Measurements from ENCODE around the gene ADISSP. TPM values are rescaled to one million over a fixed set of nuclear protein-coding genes. Genes with fewer than 3 reads are reported as not detected.

The ADISSP gene
- total and polyA plus RNA-seq, 9 of the 15 experiments (the other 6 are each of a cell fraction or from before 2014, with no cell fraction given), result 1.4 to 70.6 (median 23.4) TPM

DNA sequence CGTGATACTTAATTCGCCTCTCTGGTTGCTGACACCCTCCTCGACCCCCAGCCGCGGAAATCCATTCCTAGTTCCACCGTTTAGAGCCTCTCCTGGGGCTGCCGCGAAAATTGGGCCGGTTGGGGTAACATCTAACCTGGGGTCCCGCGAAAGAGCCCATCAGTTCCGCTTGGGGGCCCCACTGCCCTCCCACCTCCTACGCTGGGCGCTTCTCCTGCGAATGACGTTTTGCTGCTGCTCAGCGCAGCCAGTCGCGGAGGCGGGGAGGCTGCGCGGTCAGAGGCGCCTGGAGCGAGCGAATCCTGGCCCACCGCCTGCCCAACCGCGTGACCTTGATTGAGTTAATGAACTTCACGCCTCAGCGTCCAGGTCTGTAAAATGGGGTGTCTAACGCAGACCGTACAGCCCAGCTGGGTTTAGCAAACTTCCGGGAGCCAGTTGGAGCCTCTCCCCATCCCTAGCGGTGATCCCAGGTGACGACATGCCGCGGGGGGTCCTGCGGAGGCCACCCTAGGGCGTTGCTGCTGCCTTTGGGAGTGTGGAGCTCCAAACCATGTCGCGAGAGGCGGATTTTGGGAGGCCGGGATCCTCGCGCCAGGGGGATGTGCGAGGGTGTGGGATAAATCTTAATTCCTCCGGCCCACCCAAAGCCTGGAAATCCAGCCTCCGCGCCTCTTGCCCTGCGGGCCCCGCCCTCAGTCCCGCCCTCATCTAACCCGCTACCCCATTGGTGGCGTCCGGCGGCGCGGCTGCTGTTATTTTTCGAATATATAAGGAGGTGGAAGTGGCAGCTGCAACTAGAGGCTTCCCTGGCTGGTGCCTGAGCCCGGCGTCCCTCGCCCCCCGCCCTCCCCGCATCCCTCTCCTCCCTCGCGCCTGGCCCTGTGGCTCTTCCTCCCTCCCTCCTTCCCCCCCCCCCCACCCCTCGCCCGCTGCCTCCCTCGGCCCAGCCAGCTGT is 28.2 kb upstream of the ADISSP start, which contains the start of gene CDC25B (continued):
- TF ChIP-seq, protein P1, sequence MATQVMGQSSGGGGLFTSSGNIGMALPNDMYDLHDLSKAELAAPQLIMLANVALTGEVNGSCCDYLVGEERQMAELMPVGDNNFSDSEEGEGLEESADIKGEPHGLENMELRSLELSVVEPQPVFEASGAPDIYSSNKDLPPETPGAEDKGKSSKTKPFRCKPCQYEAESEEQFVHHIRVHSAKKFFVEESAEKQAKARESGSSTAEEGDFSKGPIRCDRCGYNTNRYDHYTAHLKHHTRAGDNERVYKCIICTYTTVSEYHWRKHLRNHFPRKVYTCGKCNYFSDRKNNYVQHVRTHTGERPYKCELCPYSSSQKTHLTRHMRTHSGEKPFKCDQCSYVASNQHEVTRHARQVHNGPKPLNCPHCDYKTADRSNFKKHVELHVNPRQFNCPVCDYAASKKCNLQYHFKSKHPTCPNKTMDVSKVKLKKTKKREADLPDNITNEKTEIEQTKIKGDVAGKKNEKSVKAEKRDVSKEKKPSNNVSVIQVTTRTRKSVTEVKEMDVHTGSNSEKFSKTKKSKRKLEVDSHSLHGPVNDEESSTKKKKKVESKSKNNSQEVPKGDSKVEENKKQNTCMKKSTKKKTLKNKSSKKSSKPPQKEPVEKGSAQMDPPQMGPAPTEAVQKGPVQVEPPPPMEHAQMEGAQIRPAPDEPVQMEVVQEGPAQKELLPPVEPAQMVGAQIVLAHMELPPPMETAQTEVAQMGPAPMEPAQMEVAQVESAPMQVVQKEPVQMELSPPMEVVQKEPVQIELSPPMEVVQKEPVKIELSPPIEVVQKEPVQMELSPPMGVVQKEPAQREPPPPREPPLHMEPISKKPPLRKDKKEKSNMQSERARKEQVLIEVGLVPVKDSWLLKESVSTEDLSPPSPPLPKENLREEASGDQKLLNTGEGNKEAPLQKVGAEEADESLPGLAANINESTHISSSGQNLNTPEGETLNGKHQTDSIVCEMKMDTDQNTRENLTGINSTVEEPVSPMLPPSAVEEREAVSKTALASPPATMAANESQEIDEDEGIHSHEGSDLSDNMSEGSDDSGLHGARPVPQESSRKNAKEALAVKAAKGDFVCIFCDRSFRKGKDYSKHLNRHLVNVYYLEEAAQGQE (IDR thresholded peaks at IDR 0.05; ENCODE audit: borderline replicate concordance), result 0 out of 2 replicates have a peak, but pooled peaks have one; percentile 9
- TF ChIP-seq, protein P1 (CRISPR knock-in tag; IDR thresholded peaks at IDR 0.05; ENCODE audit: low read depth), result no peak
- TF ChIP-seq CBFA2T2 (conservative IDR thresholded peaks at IDR 0.05), result no peak
- TF ChIP-seq CXXC5 (CRISPR knock-in tag; IDR thresholded peaks at IDR 0.05), result peak; percentile 69
- TF ChIP-seq HMG20A (CRISPR knock-in tag; conservative IDR thresholded peaks at IDR 0.05), result no peak
- 0 out of 2 replicates have a peak, but pooled peaks have one; percentile 61 for TF ChIP-seq ZNF12 (CRISPR knock-in tag; IDR thresholded peaks at IDR 0.05)
- TF ChIP-seq, protein P2, sequence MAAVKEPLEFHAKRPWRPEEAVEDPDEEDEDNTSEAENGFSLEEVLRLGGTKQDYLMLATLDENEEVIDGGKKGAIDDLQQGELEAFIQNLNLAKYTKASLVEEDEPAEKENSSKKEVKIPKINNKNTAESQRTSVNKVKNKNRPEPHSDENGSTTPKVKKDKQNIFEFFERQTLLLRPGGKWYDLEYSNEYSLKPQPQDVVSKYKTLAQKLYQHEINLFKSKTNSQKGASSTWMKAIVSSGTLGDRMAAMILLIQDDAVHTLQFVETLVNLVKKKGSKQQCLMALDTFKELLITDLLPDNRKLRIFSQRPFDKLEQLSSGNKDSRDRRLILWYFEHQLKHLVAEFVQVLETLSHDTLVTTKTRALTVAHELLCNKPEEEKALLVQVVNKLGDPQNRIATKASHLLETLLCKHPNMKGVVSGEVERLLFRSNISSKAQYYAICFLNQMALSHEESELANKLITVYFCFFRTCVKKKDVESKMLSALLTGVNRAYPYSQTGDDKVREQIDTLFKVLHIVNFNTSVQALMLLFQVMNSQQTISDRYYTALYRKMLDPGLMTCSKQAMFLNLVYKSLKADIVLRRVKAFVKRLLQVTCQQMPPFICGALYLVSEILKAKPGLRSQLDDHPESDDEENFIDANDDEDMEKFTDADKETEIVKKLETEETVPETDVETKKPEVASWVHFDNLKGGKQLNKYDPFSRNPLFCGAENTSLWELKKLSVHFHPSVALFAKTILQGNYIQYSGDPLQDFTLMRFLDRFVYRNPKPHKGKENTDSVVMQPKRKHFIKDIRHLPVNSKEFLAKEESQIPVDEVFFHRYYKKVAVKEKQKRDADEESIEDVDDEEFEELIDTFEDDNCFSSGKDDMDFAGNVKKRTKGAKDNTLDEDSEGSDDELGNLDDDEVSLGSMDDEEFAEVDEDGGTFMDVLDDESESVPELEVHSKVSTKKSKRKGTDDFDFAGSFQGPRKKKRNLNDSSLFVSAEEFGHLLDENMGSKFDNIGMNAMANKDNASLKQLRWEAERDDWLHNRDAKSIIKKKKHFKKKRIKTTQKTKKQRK (IDR thresholded peaks at IDR 0.05; ENCODE audit: borderline replicate concordance, low read depth, low read length), result no peak
- TF ChIP-seq MEIS2 (IDR thresholded peaks at IDR 0.05; ENCODE audit: partially characterized antibody), result peak; percentile 5
- TF ChIP-seq U2AF1 (optimal IDR thresholded peaks at IDR 0.05; ENCODE audit: low read depth, low read length), result no peak
- TF ChIP-seq MTA1 (IDR thresholded peaks at IDR 0.05; ENCODE audit: borderline replicate concordance), result 0 out of 2 replicates have a peak, but pooled peaks have one; percentile 42
- peak; percentile 95 for TF ChIP-seq SMARCA5 (IDR thresholded peaks at IDR 0.05)
- TF ChIP-seq KAT2B (IDR thresholded peaks at IDR 0.05; ENCODE audit: low read depth, low read length), result no peak
- no peak for TF ChIP-seq GATA2 (CRISPR knock-in tag; IDR thresholded peaks at IDR 0.05)
- no peak for TF ChIP-seq GTF2E2 (tag; IDR thresholded peaks at IDR 0.05)
- TF ChIP-seq FOXA3 (CRISPR knock-in tag; conservative IDR thresholded peaks at IDR 0.05 in 1 of 2, IDR thresholded peaks at IDR 0.05 in 1 of 2), result peak in 1 of 2 experiments; percentile 84; a peak in 2 of 4 replicates
- peak; percentile 98 for TF ChIP-seq CBX1 (IDR thresholded peaks at IDR 0.05; ENCODE audit: low read depth)

Data from K562 (cell line).